ENCODE data around the gene MAPK11.

The MAPK11 gene

GRCh38 chr22:50218153-50218995 lies 51.8 kb downstream of the MAPK11 start:
- POLR2A ChIA-PET = no interaction called here
- DNase-seq (ENCODE audit: extremely low spot score) = no peak
- TF ChIP-seq FOXM1 (IDR thresholded peaks at IDR 0.05; ENCODE audit: borderline replicate concordance) (no peak), FOXA1 (IDR thresholded peaks at IDR 0.05) (no peak), ELF4 (IDR thresholded peaks at IDR 0.05) (no peak), ZNF384 (IDR thresholded peaks at IDR 0.05) (no peak), CTBP1 (IDR thresholded peaks at IDR 0.05; ENCODE audit: borderline replicate concordance) (no peak), SP1 (IDR thresholded peaks at IDR 0.05) (no peak), FOXK2 (IDR thresholded peaks at IDR 0.05) (no peak), PKNOX1 (IDR thresholded peaks at IDR 0.05) (no peak)
- CTCF ChIA-PET = no interaction called here

GRCh38 chr22:50217543-50218152 lies 52.5 kb downstream of the MAPK11 start:
- POLR2A ChIA-PET = no interaction called here
- no peak for TF ChIP-seq SP1 (IDR thresholded peaks at IDR 0.05)
- TF ChIP-seq L3MBTL2 (conservative IDR thresholded peaks at IDR 0.05) = no peak
- TF ChIP-seq FOXK2 (IDR thresholded peaks at IDR 0.05) = no peak
- no peak for TF ChIP-seq HDGF (IDR thresholded peaks at IDR 0.05; ENCODE audit: borderline replicate concordance)
- CTCF ChIA-PET = no interaction called here
- DNase-seq (ENCODE audit: extremely low spot score) = no peak

- no peak for DNase-seq (ENCODE audit: extremely low spot score)
- POLR2A ChIA-PET = no interaction called here
- TF ChIP-seq CTBP1 (IDR thresholded peaks at IDR 0.05; ENCODE audit: borderline replicate concordance) (no peak), NFRKB (IDR thresholded peaks at IDR 0.05) (no peak), ARNT (IDR thresholded peaks at IDR 0.05) (no peak)
- CTCF ChIA-PET = no interaction called here
These were observed 53.3 kb downstream of the MAPK11 start for GRCh38 chr22:50216684-50217520.

- DNase-seq (ENCODE audit: extremely low spot score) = no peak
- TF ChIP-seq HDGF (IDR thresholded peaks at IDR 0.05; ENCODE audit: borderline replicate concordance) = no peak
- no peak for TF ChIP-seq ARNT (IDR thresholded peaks at IDR 0.05)
- TF ChIP-seq SP1 (IDR thresholded peaks at IDR 0.05) = no peak
- no peak for TF ChIP-seq PKNOX1 (IDR thresholded peaks at IDR 0.05)
- TF ChIP-seq ZNF384 (IDR thresholded peaks at IDR 0.05) = no peak
- TF ChIP-seq NFRKB (IDR thresholded peaks at IDR 0.05) = no peak
- ChIA-PET POLR2A (no interaction called here), CTCF (no interaction called here)
These were observed 54.0 kb downstream of the MAPK11 start for GRCh38 chr22:50216055-50216683.

GRCh38 chr22:50215297-50216054 lies 54.7 kb downstream of the MAPK11 start:
- CTCF ChIA-PET = no interaction called here
- DNase-seq (ENCODE audit: extremely low spot score) = no peak
- POLR2A ChIA-PET = no interaction called here
- TF ChIP-seq ELF4 (IDR thresholded peaks at IDR 0.05) (no peak), TARDBP (IDR thresholded peaks at IDR 0.05) (no peak), PKNOX1 (IDR thresholded peaks at IDR 0.05) (no peak), ZNF384 (IDR thresholded peaks at IDR 0.05) (no peak), SUZ12 (IDR thresholded peaks at IDR 0.05) (no peak), HDGF (IDR thresholded peaks at IDR 0.05; ENCODE audit: borderline replicate concordance) (no peak), FOXK2 (IDR thresholded peaks at IDR 0.05) (no peak), NFRKB (IDR thresholded peaks at IDR 0.05) (no peak), CTBP1 (IDR thresholded peaks at IDR 0.05; ENCODE audit: borderline replicate concordance) (no peak), BHLHE40 (IDR thresholded peaks at IDR 0.05; ENCODE audit: borderline replicate concordance) (no peak), L3MBTL2 (conservative IDR thresholded peaks at IDR 0.05) (no peak), LEF1 (IDR thresholded peaks at IDR 0.05; ENCODE audit: borderline replicate concordance) (no peak)

Data from HEK293T (cell line).